Immature natural killer cell (primary cell): ENCODE results near the gene CCL3. TPM values are rescaled to one million over a fixed set of nuclear protein-coding genes. Genes with fewer than 3 reads are reported as not detected.
A peak's percentile ranks its signal among the peaks of the same experiment; 100 is the strongest.

Experiments
- DNase-seq, 3 donors: peaks; one replicate each; pipeline ENCODE4 v3.0.0; 2022; ENCODE audit warnings: mixed read lengths in 1 of 3
- H3K27ac Mint-ChIP-seq, 6 donors: one replicate each; pipeline ENCODE4 v1.8.0; 2020; ENCODE audit warnings: mixed read lengths in 6 of 6, mild to moderate bottlenecking in 5 of 6, inconsistent platforms in 4 of 6, moderate library complexity in 3 of 6
- H3K27me3 Mint-ChIP-seq, 3 donors: one replicate each; pipeline ENCODE4 v1.8.0; 2020 to 2021; ENCODE audit warnings: low read depth in 3 of 3, mild to moderate bottlenecking in 3 of 3, mixed read lengths in 3 of 3, moderate library complexity in 3 of 3, inconsistent platforms in 1 of 3
- H3K36me3 Mint-ChIP-seq, 3 donors: one replicate each; pipeline ENCODE4 v1.8.0; 2020; ENCODE audit warnings: mixed read lengths in 3 of 3, inconsistent platforms in 2 of 3, mild to moderate bottlenecking in 2 of 3
- H3K4me1 Mint-ChIP-seq, 2 donors: one replicate each; pipeline ENCODE4 v1.8.0; 2020; ENCODE audit warnings: inconsistent platforms in 2 of 2, mild to moderate bottlenecking in 2 of 2, mixed read lengths in 2 of 2, moderate library complexity in 1 of 2
- H3K4me3 Mint-ChIP-seq, 5 donors: one replicate each; pipeline ENCODE4 v1.8.0; 2020; ENCODE audit warnings: mild to moderate bottlenecking in 5 of 5, mixed read lengths in 5 of 5, inconsistent platforms in 3 of 5, moderate library complexity in 3 of 5
- H3K9me3 Mint-ChIP-seq, 6 donors: one replicate each; pipeline ENCODE4 v1.8.0; 2020; ENCODE audit warnings: mild to moderate bottlenecking in 6 of 6, mixed read lengths in 6 of 6, inconsistent platforms in 4 of 6, moderate library complexity in 3 of 6
- polyA plus RNA-seq, 3 donors: library from polyadenylated mRNA; unstranded; fragments of 300-500 nt; fragmentation: Illumina TruSeq; gene quantifications; one replicate each; pipeline ENCODE4 v1.2.3, GENCODE V29; 2021

The CCL3 gene
- polyA plus RNA-seq, 3 donors from 2014 or later, result 120 to 149 (median 128) TPM

DNA sequence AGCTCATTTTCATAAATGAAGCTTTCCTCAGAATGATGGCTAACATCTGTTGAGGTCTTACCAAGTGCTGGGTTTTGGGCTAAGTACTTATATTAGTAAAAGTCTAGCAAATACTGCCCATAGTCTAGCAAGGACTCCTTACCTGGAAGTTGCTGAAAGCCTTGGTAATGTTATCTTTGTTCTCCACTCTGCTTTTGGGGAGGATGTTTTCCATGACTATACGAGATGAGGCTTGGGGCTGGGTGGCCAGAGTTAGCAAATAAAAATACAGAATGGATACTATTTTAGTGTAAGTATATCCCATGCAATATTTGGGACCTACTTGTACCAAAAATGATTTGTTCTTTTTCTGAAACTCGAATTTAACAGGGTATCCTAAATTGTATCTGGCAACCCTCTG lies 18.2 kb downstream of the CCL3 start:
- Mint-ChIP-seq H3K36me3 (peaks cover 2 to 11% (median 8%) of the 10 kb centered on the region in 3 donors), H3K27me3 (peaks cover 6 to 10% (median 8%) of the 10 kb centered on the region in 3 donors)

DNA sequence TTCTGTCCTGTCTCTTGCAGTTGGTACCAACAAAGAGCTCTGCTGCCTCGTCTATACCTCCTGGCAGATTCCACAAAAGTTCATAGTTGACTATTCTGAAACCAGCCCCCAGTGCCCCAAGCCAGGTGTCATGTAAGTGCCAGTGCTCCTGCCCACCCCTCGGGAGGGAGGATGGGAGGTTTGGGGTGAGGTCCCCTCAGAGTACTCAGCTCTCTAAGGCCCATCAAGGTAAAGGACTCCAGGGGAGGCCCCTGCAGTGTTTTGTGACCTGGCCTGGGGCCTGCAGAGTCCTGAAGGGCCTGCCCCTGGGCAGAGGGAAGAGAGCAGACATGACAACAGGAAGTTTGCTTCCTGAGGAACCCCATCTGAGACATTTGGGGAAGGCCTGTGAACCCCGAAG lies 19.5 kb downstream of the CCL3 start:
- no peaks in the 10 kb centered on the region for H3K9me3 Mint-ChIP-seq
- H3K4me1 Mint-ChIP-seq, result peaks cover 94 to 99% of the 10 kb centered on the region in 2 donors
- peaks cover 12 to 14% (median 14%) of the 10 kb centered on the region in 3 donors for H3K27me3 Mint-ChIP-seq
- H3K27ac Mint-ChIP-seq, result peak overlapping the region; percentile 94 to 100 (median 98)
- H3K36me3 Mint-ChIP-seq, result peaks cover 0 to 5% (median 5%) of the 10 kb centered on the region in 3 donors
- no peak for DNase-seq
- H3K4me3 Mint-ChIP-seq, result peak overlapping the region; percentile 28 to 91 (median 58)

More for the DNA sequence above, 18.2 kb downstream of the CCL3 start:
- Mint-ChIP-seq H3K4me1 (peaks cover 87 to 99% of the 10 kb centered on the region in 2 donors), H3K4me3 (peak overlapping the region; percentile 42 to 91 (median 58)), H3K27ac (peak overlapping the region; percentile 94 to 100 (median 98)), H3K9me3 (peaks cover 0 to 2% (median under 1%) of the 10 kb centered on the region in 6 donors)
- no peak for DNase-seq

DNA sequence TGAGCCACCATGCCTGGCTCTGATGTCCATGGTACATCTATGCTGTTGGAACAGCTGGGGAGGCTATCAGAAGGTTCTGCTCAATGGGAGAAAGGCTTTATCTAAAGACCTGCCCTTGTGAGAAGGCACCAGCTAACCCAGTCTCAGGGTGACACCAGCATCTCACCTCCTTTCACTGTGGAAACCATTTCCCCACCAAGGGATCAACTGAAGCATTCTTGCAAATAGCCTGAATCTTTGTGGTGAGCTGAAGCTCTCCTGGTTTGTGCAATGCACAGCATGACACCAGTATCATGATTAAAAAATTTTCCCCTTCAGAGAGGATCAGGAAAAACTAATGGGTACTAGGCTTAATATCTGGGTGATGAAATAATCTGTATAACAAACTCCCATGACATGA lies 20.8 kb downstream of the CCL3 start:
- peak; percentile 52 to 67 (median 61) for DNase-seq
- Mint-ChIP-seq H3K36me3 (peaks cover 0 to 5% (median 4%) of the 10 kb centered on the region in 3 donors), H3K9me3 (no peaks in the 10 kb centered on the region), H3K4me1 (peaks cover 100% of the 10 kb centered on the region in 2 donors), H3K4me3 (peak overlapping the region; percentile 58 to 81 (median 64)), H3K27me3 (peaks cover 12 to 18% (median 13%) of the 10 kb centered on the region in 3 donors), H3K27ac (peak overlapping the region; percentile 94 to 100 (median 98))

DNA sequence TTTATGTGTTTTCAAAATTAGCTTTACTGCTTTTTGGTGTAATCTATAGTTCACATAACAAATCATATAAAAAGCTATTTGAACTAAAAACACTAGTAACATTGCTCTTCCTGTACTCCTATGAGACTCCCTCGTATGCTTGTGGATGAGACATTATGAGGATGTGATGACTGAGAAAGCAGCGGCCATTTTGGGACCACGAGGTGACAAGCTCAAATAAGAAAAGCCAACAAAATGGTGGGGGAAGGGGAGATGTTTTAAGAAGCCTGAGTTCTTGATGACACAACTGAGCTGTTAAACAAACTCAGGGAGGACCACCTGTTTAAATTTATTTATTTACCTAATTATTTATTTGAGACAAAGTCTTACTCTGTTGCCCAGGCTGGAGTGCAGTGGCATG lies 21.4 kb downstream of the CCL3 start:
- Mint-ChIP-seq H3K27me3 (peaks cover 12 to 18% (median 13%) of the 10 kb centered on the region in 3 donors), H3K36me3 (peaks cover 0 to 6% (median 4%) of the 10 kb centered on the region in 3 donors), H3K4me3 (peak overlapping the region; percentile 20 to 80 (median 64)), H3K4me1 (peaks cover 100% of the 10 kb centered on the region in 2 donors), H3K9me3 (no peaks in the 10 kb centered on the region), H3K27ac (peak overlapping the region; percentile 94 to 100 (median 98))
- DNase-seq, result peak in 1 of 3 donors; percentile 39

DNA sequence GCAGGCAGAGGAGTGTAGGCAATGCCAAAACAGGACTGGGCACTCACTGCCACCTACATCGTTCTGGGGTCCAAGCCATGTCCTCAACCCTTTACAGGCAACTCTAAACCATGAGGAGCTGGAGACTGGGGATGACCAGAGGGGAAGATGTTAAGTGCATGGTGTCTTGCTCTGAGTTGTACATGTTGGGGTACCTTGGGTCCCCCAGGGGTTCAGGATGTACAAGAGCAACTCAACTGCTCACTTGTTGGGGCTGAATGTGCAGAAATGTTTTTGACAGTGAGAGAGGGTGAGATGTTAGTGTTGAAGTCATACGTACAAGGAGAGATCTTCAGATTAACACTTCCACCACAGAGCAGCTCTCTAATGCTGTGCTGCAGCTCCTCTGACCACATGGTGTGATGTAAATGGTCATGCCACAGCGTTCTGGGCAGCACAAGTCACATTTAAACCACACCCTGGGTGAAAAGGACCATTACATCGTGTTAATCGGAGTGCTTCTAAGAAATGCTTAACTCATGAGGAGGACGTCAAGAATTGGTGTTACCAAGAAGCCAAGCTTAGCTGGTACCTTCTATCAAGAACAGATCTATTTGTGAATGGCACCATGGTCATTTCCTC lies 23.5 kb downstream of the CCL3 start:
- peak; percentile 91 to 95 (median 94) for DNase-seq
- Mint-ChIP-seq H3K27me3 (peaks cover 8 to 18% (median 9%) of the 10 kb centered on the region in 3 donors), H3K4me3 (peak overlapping the region; percentile 62 to 80 (median 75)), H3K27ac (peak overlapping the region; percentile 94 to 100 (median 98)), H3K9me3 (peaks cover 0 to 6% (median 0%) of the 10 kb centered on the region in 6 donors), H3K36me3 (peaks cover 0 to 9% (median 4%) of the 10 kb centered on the region in 3 donors), H3K4me1 (peaks cover 92 to 100% of the 10 kb centered on the region in 2 donors)

DNA sequence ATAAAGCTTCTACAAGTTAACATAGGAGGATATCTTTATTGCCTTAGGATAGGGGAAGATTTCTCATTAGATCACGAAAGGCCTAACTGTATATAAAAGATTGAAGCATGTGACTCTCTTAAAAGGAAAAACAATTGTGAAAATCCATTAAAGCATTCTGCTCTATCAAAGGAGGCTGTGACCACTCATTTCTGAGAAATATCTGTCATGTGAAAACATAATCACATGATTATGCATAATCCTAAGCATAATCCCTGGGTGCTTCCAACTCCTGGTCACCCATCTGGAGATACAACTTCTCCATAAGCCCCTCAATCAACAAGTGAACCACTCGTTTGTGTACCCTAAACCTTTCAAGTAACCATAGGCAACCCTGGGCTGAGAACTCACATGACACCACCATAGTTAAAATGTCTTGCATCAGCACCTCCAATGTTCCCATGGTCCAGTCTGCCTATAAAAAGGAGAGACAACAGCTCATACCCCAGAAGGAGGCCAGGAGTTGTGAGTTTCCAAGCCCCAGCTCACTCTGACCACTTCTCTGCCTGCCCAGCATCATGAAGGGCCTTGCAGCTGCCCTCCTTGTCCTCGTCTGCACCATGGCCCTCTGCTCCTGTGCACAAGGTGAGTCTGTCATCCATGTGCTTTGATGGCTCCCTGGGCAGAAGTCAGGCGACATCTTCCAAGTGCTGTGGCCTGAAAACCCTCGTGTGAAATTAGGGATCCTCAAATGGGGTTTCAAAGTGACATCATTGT lies 26.0 kb downstream of the CCL3 start, which contains the start of gene CCL18:
Gene CCL18 (plus strand): TSS at position 487 of the 756 bp plus-strand sequence. CDS start 71 bp downstream, at position 558.
- Mint-ChIP-seq H3K4me1 (peaks cover 77 to 86% of the 10 kb centered on the region in 2 donors), H3K27ac (peak within 1 kb of the TSS; percentile 94 to 100 (median 98)), H3K9me3 (peaks cover 0 to 6% (median 0%) of the 10 kb centered on the region in 6 donors), H3K36me3 (peaks cover 0 to 7% (median 3%) of the 10 kb centered on the region in 3 donors), H3K27me3 (peaks cover 9 to 20% (median 12%) of the 10 kb centered on the region in 3 donors), H3K4me3 (peak within 1 kb of the TSS in 4 of 5 donors; percentile 33 to 80 (median 36))
- DNase-seq, result no peak

DNA sequence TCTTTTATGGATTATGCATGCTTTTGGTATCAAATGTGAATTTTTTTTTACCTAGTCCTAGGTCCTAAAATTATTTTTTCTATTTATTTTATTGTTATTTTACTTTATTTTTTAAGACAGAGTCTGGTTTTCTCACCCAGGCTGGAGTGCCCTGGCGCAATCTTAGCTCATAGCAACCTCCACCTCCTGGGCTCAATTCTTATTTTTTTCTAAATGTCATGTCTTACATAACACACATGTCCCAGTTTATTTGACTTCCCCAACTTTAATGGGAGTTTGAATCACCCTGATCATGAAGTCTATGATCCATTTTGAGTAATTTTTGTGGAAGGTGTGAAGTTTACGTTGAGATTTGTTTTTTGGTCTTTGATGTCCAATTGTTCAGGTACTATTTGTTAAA lies 29.1 kb downstream of the CCL3 start:
- Mint-ChIP-seq H3K27me3 (peaks cover 1 to 6% (median 4%) of the 10 kb centered on the region in 3 donors), H3K27ac (peak overlapping the region in 3 of 6 donors; percentile 55 to 96 (median 65)), H3K4me1 (peaks cover 49 to 67% of the 10 kb centered on the region in 2 donors), H3K9me3 (peaks cover 0 to 8% (median 0%) of the 10 kb centered on the region in 6 donors), H3K4me3 (no peak overlapping the region), H3K36me3 (peaks cover 0 to 12% (median 9%) of the 10 kb centered on the region in 3 donors)
- DNase-seq, result no peak

DNA sequence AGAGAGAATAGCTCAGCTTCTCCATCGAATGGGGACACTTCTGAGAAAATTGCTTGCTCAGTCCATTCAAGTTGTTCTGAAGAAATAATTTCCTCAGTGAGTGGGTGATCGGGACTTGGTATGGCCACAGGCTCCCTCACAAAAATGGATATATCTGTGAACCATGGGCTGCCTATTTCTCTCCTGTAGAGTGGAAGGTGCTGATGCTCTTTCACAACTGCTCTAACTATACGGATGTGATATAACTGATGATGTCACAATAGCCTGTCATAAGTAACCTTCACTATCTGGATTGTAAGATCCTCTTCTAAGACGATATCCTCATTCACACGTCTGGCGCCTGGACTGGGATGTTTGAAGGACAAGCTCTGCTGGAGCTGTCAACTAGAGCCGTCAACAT lies 30.5 kb downstream of the CCL3 start:
- Mint-ChIP-seq H3K36me3 (peaks cover 0 to 12% (median 9%) of the 10 kb centered on the region in 3 donors), H3K4me3 (no peak overlapping the region), H3K27ac (peak overlapping the region in 3 of 6 donors; percentile 31 to 72 (median 38)), H3K9me3 (peaks cover 0 to 8% (median 0%) of the 10 kb centered on the region in 6 donors), H3K4me1 (peaks cover 40 to 62% of the 10 kb centered on the region in 2 donors), H3K27me3 (peaks cover 1 to 4% (median 2%) of the 10 kb centered on the region in 3 donors)
- no peak for DNase-seq

DNA sequence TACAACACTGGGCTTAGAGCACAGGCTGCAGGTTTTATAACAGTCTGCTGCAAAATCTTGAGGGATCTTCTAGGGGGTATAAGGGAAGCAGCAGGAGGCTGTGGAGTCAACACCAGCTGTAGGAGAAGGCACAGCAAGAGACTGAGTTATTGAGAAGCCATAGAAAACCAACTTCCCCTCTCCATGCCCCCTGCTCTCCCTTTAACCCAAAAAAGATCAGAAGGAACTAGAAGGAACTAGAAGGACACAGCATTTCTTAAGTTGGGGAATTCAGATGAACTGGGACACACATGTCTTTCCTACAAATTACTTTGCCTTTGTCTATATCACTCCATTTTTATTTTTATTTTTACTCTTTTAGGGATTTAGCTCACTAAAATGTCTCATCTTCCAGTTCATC lies 32.0 kb downstream of the CCL3 start:
- H3K4me1 Mint-ChIP-seq, result peaks cover 26 to 47% of the 10 kb centered on the region in 2 donors
- H3K4me3 Mint-ChIP-seq, result no peak overlapping the region
- H3K27ac Mint-ChIP-seq, result peak overlapping the region in 3 of 6 donors; percentile 6 to 54 (median 51)
- H3K36me3 Mint-ChIP-seq, result peaks cover 0 to 13% (median 8%) of the 10 kb centered on the region in 3 donors
- H3K27me3 Mint-ChIP-seq, result peaks cover 2 to 4% (median 3%) of the 10 kb centered on the region in 3 donors
- H3K9me3 Mint-ChIP-seq, result peaks cover 0 to 5% (median 0%) of the 10 kb centered on the region in 6 donors
- no peak for DNase-seq

DNA sequence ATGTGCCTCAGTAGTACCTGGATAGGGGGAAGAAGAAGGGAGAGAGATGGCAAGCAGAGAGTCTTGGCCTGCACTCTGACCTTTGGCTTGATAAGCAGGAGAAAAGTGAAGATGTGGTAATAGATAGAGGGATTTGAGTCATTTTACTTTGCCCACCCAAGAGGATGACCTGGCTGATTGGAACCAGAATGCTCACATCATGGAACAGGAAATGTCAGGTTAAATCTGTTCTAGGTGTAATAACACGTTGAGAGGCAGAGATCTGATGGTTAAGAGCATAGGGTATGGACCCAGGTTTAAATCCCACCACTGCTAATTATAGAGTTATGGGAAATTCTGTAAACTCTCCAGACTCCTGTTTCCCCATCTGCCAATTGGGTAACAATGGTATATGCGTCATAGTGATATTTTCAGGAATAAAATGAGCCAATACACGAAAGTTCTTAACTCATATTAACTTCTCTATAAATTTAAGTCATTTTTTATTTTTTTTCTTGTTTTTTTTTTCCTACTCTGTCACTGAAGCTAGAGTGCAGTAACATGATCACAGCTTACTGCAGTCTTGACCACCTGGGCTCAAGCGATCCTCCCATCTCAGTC lies 33.9 kb downstream of the CCL3 start:
- Mint-ChIP-seq H3K9me3 (peaks cover 0 to 14% (median 8%) of the 10 kb centered on the region in 6 donors), H3K27me3 (peaks cover 2 to 4% (median 3%) of the 10 kb centered on the region in 3 donors), H3K4me3 (no peak overlapping the region), H3K36me3 (peaks cover 10 to 28% (median 16%) of the 10 kb centered on the region in 3 donors), H3K27ac (peak overlapping the region in 2 of 6 donors; percentile 11 to 43), H3K4me1 (peaks cover 14 to 28% of the 10 kb centered on the region in 2 donors)
- DNase-seq, result no peak

DNA sequence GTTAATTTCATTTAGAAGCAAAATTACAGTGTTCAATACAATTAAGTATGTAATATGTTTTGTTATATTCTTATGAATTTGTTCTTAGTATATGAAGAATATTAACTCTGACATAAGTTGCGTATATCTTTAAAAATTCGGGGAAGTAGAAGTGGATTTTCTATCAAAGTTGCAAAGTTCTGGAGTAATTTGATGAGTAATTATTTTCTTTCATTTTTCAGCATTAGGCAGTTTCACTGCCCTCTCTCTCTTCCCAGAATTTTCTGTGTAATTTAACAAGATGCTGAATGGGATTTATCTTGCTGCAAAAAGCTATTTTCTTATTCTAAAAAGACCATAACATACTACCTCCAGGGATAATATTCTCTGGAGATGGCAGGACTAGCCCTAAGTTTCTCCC lies 34.8 kb downstream of the CCL3 start:
- Mint-ChIP-seq H3K4me3 (no peak overlapping the region), H3K4me1 (peaks cover 12 to 27% of the 10 kb centered on the region in 2 donors), H3K36me3 (peaks cover 10 to 31% (median 18%) of the 10 kb centered on the region in 3 donors), H3K27ac (peak overlapping the region in 1 of 6 donors; percentile 80), H3K27me3 (peaks cover 2 to 4% (median 2%) of the 10 kb centered on the region in 3 donors), H3K9me3 (peaks cover 0 to 20% (median 11%) of the 10 kb centered on the region in 6 donors)
- no peak for DNase-seq

DNA sequence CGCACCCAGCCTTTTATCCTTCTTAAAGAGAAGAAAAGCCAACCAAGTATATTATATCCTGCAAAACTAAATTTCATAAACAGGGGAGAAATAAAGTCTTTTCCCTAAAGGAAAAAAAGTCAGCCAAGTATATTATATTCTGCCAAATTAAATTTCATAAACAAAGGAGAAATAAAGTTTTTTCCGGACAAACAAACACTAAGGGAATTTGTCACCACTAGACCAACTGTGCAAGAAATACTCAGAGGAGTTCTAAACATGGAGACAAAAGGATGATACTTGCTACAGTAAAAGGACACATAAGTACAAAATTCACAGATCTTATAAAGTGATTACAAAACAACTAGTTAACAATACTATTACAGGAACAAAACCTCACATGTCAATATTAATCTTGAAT lies 40.3 kb downstream of the CCL3 start:
- H3K4me1 Mint-ChIP-seq, result no peaks in the 10 kb centered on the region
- DNase-seq, result no peak
- H3K27me3 Mint-ChIP-seq, result peaks cover 0 to 6% (median 3%) of the 10 kb centered on the region in 3 donors
- peaks cover 8 to 40% (median 21%) of the 10 kb centered on the region in 6 donors for H3K9me3 Mint-ChIP-seq
- H3K27ac Mint-ChIP-seq, result no peak overlapping the region
- H3K4me3 Mint-ChIP-seq, result no peak overlapping the region
- H3K36me3 Mint-ChIP-seq, result peaks cover 10 to 39% (median 25%) of the 10 kb centered on the region in 3 donors

DNA sequence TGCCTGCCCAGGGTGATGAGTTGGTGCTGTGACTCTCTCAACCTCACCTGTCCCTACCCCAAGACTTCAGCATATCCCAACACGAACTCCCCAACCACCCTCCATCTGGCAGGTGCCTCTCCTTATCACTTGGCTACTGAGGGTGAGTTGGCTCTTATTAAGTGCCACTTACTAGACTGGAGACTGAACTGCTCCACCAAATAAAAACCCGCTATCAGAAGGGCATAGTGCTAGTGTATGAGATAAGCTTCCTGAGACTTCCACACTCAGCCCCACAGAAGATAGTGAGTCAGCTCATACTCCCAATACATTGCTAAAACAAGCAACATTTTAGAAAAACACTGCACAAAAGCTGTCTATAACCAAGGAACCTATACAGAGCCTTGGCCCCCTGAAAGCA lies 41.9 kb downstream of the CCL3 start:
- no peaks in the 10 kb centered on the region for H3K4me1 Mint-ChIP-seq
- H3K4me3 Mint-ChIP-seq, result no peak overlapping the region
- DNase-seq, result no peak
- peak overlapping the region in 1 of 6 donors; percentile 41 for H3K27ac Mint-ChIP-seq
- peaks cover 10 to 35% (median 25%) of the 10 kb centered on the region in 3 donors for H3K36me3 Mint-ChIP-seq
- peaks cover 8 to 40% (median 21%) of the 10 kb centered on the region in 6 donors for H3K9me3 Mint-ChIP-seq
- H3K27me3 Mint-ChIP-seq, result peaks cover 0 to 6% (median 4%) of the 10 kb centered on the region in 3 donors
